Stimulated activated CD4-positive, alpha-beta T cell treated with anti-CD3 and anti-CD28 coated beads, Interleukin-4, amount 100 ng/mL, for 1 hour (primary cell): Measurements from ENCODE around the gene TNIK.

ENCODE experiments used
- DNase-seq: peaks from one replicate; pipeline ENCODE4 v3.0.0-alpha.2; 2020

TNIK gene

GRCh38 chr3:171218069-171218468, 242.1 kb downstream of the TNIK start:
- DNase-seq, result no peak

- DNase-seq, result no peak
Measured at GRCh38 chr3:171213907-171214306, 246.3 kb downstream of the TNIK start.

GRCh38 chr3:171213178-171213577, 247.0 kb downstream of the TNIK start:
- DNase-seq, result no peak

- no peak for DNase-seq
Measured at GRCh38 chr3:171212648-171213047, 247.6 kb downstream of the TNIK start.

- DNase-seq, result no peak
Measured at GRCh38 chr3:171206283-171206682, 253.9 kb downstream of the TNIK start.

GRCh38 chr3:171204942-171205341, 255.3 kb downstream of the TNIK start:
- no peak for DNase-seq

- DNase-seq, result no peak
Measured at GRCh38 chr3:171201825-171202224, 258.4 kb downstream of the TNIK start.

- no peak for DNase-seq
Measured at GRCh38 chr3:171200750-171201088, 259.5 kb downstream of the TNIK start.

- no peak for DNase-seq
Measured at GRCh38 chr3:171200052-171200749, 260.0 kb downstream of the TNIK start.

- DNase-seq, result no peak
Measured at GRCh38 chr3:171199473-171199829, 260.8 kb downstream of the TNIK start.

GRCh38 chr3:171198781-171199472, 261.3 kb downstream of the TNIK start:
- no peak for DNase-seq

- DNase-seq, result no peak
Measured at GRCh38 chr3:171195686-171196085, 264.5 kb downstream of the TNIK start.

- no peak for DNase-seq
Measured at GRCh38 chr3:171194965-171195364, 265.2 kb downstream of the TNIK start.

GRCh38 chr3:171193693-171194092, 266.5 kb downstream of the TNIK start:
- no peak for DNase-seq

- DNase-seq, result no peak
Measured at GRCh38 chr3:171192176-171192854, 267.9 kb downstream of the TNIK start.

- no peak for DNase-seq
Measured at GRCh38 chr3:171190668-171191067, 269.5 kb downstream of the TNIK start.

GRCh38 chr3:171189394-171190080, 270.7 kb downstream of the TNIK start:
- no peak for DNase-seq

GRCh38 chr3:171187706-171188290, 272.4 kb downstream of the TNIK start:
- no peak for DNase-seq

GRCh38 chr3:171186817-171187500, 273.2 kb downstream of the TNIK start:
- DNase-seq, result no peak

GRCh38 chr3:171186383-171186782, 273.8 kb downstream of the TNIK start:
- DNase-seq, result no peak

GRCh38 chr3:171185959-171186358, 274.2 kb downstream of the TNIK start:
- no peak for DNase-seq

- no peak for DNase-seq
Measured at GRCh38 chr3:171184372-171184771, 275.8 kb downstream of the TNIK start.

- DNase-seq, result no peak
Measured at GRCh38 chr3:171183042-171183441, 277.2 kb downstream of the TNIK start.
